HepG2 (cell line): ENCODE data around the gene CLDN14. TPM values are rescaled to one million over a fixed set of nuclear protein-coding genes. Genes with fewer than 3 reads are reported as not detected.

Source experiments
- BHLHE40 ChIP-seq: IDR thresholded peaks from 2 replicates; pipeline ENCODE4 v1.6.1; 2011; ENCODE audit warnings: low read length, improper control_type of control experiment
- CBFB ChIP-seq: sonication (generic); formaldehyde crosslinking; IDR thresholded peaks from 2 replicates; pipeline ENCODE4 v1.4.0; 2020; ENCODE audit warnings: missing genetic modification reagents
- GTF3A ChIP-seq: sonication (generic); formaldehyde crosslinking; conservative IDR thresholded peaks from 2 replicates; pipeline ENCODE4 v1.4.0; 2020; ENCODE audit warnings: mild to moderate bottlenecking, missing genetic modification reagents
- IKZF1 ChIP-seq: fragments of 450-650 bp; IDR thresholded peaks from 2 replicates; pipeline ENCODE4 v1.7.1; 2016
- KDM4B ChIP-seq: sonication (generic); formaldehyde crosslinking; IDR thresholded peaks from 2 replicates; pipeline ENCODE4 v1.4.0; 2020; ENCODE audit warnings: missing genetic modification reagents
- NCOA2 ChIP-seq: sonication (generic); formaldehyde crosslinking; IDR thresholded peaks from 2 replicates; pipeline ENCODE4 v1.8.0; 2022; ENCODE audit warnings: inconsistent platforms
- NFRKB ChIP-seq: fragments of 450-650 bp; IDR thresholded peaks from 2 replicates; pipeline ENCODE4 v1.6.1; 2017
- NPAS2 ChIP-seq: sonication (generic); formaldehyde crosslinking; IDR thresholded peaks from 2 replicates; pipeline ENCODE4 v1.8.0; 2022; ENCODE audit warnings: mild to moderate bottlenecking, missing genetic modification reagents, borderline replicate concordance
- PCBP1 ChIP-seq: fragments of 200-400 bp; formaldehyde crosslinking; IDR thresholded peaks from 2 replicates; pipeline ENCODE4 v1.6.1; 2017; ENCODE audit warnings: mild to moderate bottlenecking, low read depth, low read length, borderline replicate concordance
- POLR2A ChIP-seq, 2 experiments: IDR thresholded peaks; 2 replicates each; pipeline ENCODE4 v1.6.1; 2011; ENCODE audit warnings: low read depth in 2 of 2, low read length in 2 of 2, mild to moderate bottlenecking in 1 of 2, moderate library complexity in 1 of 2; ENCODE audit not compliant: insufficient read depth in 1 of 2
- ZNF263 ChIP-seq: sonication (generic); formaldehyde crosslinking; IDR thresholded peaks from 2 replicates; pipeline ENCODE4 v1.4.0; 2020; ENCODE audit warnings: missing genetic modification reagents
- ZNF274 ChIP-seq: sonication (generic); formaldehyde crosslinking; IDR thresholded peaks from 2 replicates; pipeline ENCODE4 v1.5.1; 2020; ENCODE audit warnings: mild to moderate bottlenecking, missing genetic modification reagents
- ZNF34 ChIP-seq: sonication (generic); formaldehyde crosslinking; IDR thresholded peaks from 2 replicates; pipeline ENCODE4 v1.4.0; 2020; ENCODE audit warnings: mild to moderate bottlenecking, missing genetic modification reagents, borderline replicate concordance
- ZNF432 ChIP-seq: sonication (generic); formaldehyde crosslinking; IDR thresholded peaks from 2 replicates; pipeline ENCODE4 v1.5.0; 2020; ENCODE audit warnings: missing genetic modification reagents, mild to moderate bottlenecking, borderline replicate concordance
- ZNF501 ChIP-seq: sonication (generic); formaldehyde crosslinking; IDR thresholded peaks from 2 replicates; pipeline ENCODE4 v1.5.1; 2020; ENCODE audit warnings: mild to moderate bottlenecking, moderate library complexity, missing genetic modification reagents
- polyA plus RNA-seq, 8 experiments: library from polyadenylated mRNA; depleted of rRNA in 3 of 8; stranded (reverse) in 7 of 8; unstranded in 1 of 8; fragments of >200 nt; fragmentation: Illumina TruSeq in 4 of 8; extraction: Trizol in 4 of 8; gene quantifications; 2 replicates each; pipeline versions ENCODE4 v1.2.1 to v1.2.3, GENCODE V29; 2011 to 2016; ENCODE audit warnings: low read depth in 4 of 8, missing spikeins in 1 of 8, mixed read lengths in 1 of 8; ENCODE audit not compliant: insufficient read depth in 1 of 8
- total RNA-seq, 5 experiments: library from RNA; depleted of rRNA; stranded (reverse); fragments of >200 nt; fragmentation: Illumina TruSeq; extraction: Trizol; gene quantifications; 2 replicates each; pipeline ENCODE4 v1.2.3, GENCODE V29; 2016; ENCODE audit warnings: low read depth in 1 of 5
- TF ChIP-seq, protein P1 (sequence below): sonication (generic); formaldehyde crosslinking; conservative IDR thresholded peaks from 2 replicates; pipeline ENCODE4 v1.5.0; 2020; ENCODE audit warnings: missing genetic modification reagents
- TF ChIP-seq, protein P2 (sequence below): sonication (generic); formaldehyde crosslinking; IDR thresholded peaks from 2 replicates; pipeline ENCODE4 v1.4.0; 2020; ENCODE audit warnings: mild to moderate bottlenecking, missing genetic modification reagents, borderline replicate concordance
- TF ChIP-seq, protein P3 (sequence below): sonication (generic); formaldehyde crosslinking; IDR thresholded peaks from 2 replicates; pipeline ENCODE4 v1.5.0; 2020; ENCODE audit warnings: mild to moderate bottlenecking, missing genetic modification reagents
- TF ChIP-seq, protein P4 (sequence below): sonication (generic); formaldehyde crosslinking; IDR thresholded peaks from 2 replicates; pipeline ENCODE4 v1.4.0; 2020; ENCODE audit warnings: missing genetic modification reagents, borderline replicate concordance

CLDN14 gene
- total and polyA plus RNA-seq, 2 of the 13 experiments (the other 11 are each of a cell fraction or from before 2014, with no cell fraction given) = 1.1 to 1.4 TPM

DNA sequence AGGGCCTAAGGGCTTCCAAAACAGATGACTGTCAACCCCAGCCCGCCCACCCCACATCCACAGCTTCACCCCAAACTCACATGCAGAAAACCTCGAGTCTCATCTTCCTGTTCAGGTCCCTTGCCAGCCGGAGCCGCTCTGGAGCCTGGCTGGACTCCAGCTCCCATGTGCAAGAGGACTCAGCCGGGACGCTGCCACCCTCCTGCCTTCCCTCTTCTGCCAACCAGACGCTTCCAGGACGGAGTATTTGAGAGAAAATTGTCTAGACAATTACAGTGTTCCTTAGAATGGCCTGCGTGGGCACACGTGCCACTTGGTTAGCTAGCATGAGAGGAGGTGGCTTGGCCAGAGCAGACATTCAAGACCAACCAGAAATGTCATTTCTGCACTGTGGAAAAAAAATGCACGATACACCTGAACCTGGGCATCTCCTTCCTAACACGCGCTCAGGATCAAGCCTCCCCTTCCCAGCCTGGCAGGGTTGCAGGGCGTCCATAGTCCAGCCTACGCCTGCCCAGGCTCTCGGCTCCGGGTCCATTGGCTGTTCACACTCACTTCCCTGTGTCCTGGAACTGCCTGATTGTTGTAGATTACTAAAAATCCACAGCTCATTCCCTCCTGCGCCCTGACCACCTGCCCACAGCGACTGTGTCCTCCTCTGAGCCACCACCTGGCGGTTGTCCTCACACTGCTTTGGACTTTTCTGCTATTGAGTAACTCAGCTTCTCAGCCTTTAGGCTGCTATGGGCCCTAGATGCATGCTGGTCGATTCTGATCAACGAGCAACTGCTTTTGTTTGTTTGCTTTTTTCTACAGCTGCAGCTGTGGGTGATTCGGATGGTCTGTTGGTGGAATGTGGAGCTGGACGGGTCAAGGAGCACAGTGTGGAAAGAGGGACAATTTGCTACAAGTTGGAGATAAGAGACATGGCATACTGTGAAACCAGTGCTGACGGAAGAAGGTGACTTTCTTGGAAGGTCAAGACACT lies at the start of gene CLDN14 (continued):
- TF ChIP-seq ZNF274 (CRISPR knock-in tag) (no peak; the same call in 1 of the 2 replicates), ZNF501 (peak; percentile 95), KDM4B (0 out of 2 replicates have a peak, but pooled peaks have one; percentile 40), POLR2A (IDR thresholded peaks at IDR 0.05; ENCODE audit: insufficient read depth in 1 of 2, low read depth in 2 of 2, low read length in 2 of 2) (peak; percentile 63 to 86), GTF3A (CRISPR knock-in tag) (no peak), CBFB (CRISPR knock-in tag) (no peak), BHLHE40 (0 out of 2 replicates have a peak, but pooled peaks have one; percentile 20), ZNF263 (peak; percentile 73; the same call in 1 of the 2 replicates), NFRKB (no peak), ZNF432 (no peak), IKZF1 (no peak), ZNF34 (CRISPR knock-in tag) (0 out of 2 replicates have a peak, but pooled peaks have one; percentile 35), NCOA2 (peak; percentile 70; the same call in 1 of the 2 replicates), NPAS2 (CRISPR knock-in tag) (no peak), PCBP1 (no peak)
- TF ChIP-seq, protein P1, sequence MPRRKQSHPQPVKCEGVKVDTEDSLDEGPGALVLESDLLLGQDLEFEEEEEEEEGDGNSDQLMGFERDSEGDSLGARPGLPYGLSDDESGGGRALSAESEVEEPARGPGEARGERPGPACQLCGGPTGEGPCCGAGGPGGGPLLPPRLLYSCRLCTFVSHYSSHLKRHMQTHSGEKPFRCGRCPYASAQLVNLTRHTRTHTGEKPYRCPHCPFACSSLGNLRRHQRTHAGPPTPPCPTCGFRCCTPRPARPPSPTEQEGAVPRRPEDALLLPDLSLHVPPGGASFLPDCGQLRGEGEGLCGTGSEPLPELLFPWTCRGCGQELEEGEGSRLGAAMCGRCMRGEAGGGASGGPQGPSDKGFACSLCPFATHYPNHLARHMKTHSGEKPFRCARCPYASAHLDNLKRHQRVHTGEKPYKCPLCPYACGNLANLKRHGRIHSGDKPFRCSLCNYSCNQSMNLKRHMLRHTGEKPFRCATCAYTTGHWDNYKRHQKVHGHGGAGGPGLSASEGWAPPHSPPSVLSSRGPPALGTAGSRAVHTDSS (CRISPR knock-in tag) = no peak
- TF ChIP-seq, protein P2, sequence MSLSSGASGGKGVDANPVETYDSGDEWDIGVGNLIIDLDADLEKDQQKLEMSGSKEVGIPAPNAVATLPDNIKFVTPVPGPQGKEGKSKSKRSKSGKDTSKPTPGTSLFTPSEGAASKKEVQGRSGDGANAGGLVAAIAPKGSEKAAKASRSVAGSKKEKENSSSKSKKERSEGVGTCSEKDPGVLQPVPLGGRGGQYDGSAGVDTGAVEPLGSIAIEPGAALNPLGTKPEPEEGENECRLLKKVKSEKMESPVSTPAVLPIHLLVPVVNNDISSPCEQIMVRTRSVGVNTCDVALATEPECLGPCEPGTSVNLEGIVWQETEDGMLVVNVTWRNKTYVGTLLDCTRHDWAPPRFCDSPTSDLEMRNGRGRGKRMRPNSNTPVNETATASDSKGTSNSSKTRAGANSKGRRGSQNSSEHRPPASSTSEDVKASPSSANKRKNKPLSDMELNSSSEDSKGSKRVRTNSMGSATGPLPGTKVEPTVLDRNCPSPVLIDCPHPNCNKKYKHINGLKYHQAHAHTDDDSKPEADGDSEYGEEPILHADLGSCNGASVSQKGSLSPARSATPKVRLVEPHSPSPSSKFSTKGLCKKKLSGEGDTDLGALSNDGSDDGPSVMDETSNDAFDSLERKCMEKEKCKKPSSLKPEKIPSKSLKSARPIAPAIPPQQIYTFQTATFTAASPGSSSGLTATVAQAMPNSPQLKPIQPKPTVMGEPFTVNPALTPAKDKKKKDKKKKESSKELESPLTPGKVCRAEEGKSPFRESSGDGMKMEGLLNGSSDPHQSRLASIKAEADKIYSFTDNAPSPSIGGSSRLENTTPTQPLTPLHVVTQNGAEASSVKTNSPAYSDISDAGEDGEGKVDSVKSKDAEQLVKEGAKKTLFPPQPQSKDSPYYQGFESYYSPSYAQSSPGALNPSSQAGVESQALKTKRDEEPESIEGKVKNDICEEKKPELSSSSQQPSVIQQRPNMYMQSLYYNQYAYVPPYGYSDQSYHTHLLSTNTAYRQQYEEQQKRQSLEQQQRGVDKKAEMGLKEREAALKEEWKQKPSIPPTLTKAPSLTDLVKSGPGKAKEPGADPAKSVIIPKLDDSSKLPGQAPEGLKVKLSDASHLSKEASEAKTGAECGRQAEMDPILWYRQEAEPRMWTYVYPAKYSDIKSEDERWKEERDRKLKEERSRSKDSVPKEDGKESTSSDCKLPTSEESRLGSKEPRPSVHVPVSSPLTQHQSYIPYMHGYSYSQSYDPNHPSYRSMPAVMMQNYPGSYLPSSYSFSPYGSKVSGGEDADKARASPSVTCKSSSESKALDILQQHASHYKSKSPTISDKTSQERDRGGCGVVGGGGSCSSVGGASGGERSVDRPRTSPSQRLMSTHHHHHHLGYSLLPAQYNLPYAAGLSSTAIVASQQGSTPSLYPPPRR (CRISPR knock-in tag) = peak; percentile 92
- TF ChIP-seq, protein P3, sequence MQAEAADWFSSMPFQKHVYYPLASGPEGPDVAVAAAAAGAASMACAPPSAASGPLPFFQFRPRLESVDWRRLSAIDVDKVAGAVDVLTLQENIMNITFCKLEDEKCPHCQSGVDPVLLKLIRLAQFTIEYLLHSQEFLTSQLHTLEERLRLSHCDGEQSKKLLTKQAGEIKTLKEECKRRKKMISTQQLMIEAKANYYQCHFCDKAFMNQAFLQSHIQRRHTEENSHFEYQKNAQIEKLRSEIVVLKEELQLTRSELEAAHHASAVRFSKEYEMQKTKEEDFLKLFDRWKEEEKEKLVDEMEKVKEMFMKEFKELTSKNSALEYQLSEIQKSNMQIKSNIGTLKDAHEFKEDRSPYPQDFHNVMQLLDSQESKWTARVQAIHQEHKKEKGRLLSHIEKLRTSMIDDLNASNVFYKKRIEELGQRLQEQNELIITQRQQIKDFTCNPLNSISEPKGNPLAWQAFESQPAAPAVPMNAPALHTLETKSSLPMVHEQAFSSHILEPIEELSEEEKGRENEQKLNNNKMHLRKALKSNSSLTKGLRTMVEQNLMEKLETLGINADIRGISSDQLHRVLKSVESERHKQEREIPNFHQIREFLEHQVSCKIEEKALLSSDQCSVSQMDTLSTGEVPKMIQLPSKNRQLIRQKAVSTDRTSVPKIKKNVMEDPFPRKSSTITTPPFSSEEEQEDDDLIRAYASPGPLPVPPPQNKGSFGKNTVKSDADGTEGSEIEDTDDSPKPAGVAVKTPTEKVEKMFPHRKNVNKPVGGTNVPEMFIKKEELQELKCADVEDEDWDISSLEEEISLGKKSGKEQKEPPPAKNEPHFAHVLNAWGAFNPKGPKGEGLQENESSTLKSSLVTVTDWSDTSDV (CRISPR knock-in tag) = peak; percentile 51; the same call in 1 of the 2 replicates
- TF ChIP-seq, protein P4, sequence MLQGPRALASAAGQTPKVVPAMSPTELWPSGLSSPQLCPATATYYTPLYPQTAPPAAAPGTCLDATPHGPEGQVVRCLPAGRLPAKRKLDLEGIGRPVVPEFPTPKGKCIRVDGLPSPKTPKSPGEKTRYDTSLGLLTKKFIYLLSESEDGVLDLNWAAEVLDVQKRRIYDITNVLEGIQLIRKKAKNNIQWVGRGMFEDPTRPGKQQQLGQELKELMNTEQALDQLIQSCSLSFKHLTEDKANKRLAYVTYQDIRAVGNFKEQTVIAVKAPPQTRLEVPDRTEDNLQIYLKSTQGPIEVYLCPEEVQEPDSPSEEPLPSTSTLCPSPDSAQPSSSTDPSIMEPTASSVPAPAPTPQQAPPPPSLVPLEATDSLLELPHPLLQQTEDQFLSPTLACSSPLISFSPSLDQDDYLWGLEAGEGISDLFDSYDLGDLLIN (CRISPR knock-in tag) = no peak
